SK-N-SH (cell line): ENCODE results near the gene OS9. TPM values are rescaled to one million over a fixed set of nuclear protein-coding genes. Genes with fewer than 3 reads are reported as not detected.

Experiments
- CTCF ChIA-PET: fragments of 300-600, 350-600 bp; formaldehyde crosslinking; extraction: SDS; loops from one replicate; lab custom pipeline; 2021; lab: Yijun Ruan, JAX
- POLR2A ChIA-PET: fragments of 350-600 bp; sonication (Branson Sonifier 250); formaldehyde crosslinking; extraction: SDS; loops from one replicate; lab custom pipeline; 2020; ENCODE audit warnings: antibody characterized with exemption, inconsistent platforms; lab: Yijun Ruan, JAX
- DNase-seq: peaks from one replicate; pipeline ENCODE4 v3.0.0; 2012
- H2AFZ ChIP-seq: fragments of 200-600 bp; sonication (generic); 2 replicates; pipeline ENCODE4 v1.8.1; 2016; ENCODE audit warnings: antibody characterized with exemption, mild to moderate bottlenecking, low read depth
- H3F3A ChIP-seq: fragments of 200-600 bp; sonication (generic); replicated peaks from 2 replicates; pipeline ENCODE3; 2016; ENCODE audit warnings: antibody characterized with exemption, mild to moderate bottlenecking; ENCODE audit not compliant: insufficient read depth
- H3K27ac ChIP-seq, 2 experiments: fragments of 200-500 bp in 1 of 2; fragments of 200-600 bp in 1 of 2; sonication (Bioruptor generic) in 1 of 2; sonication (generic), shearing (Covaris generic) in 1 of 2; 2 replicates each; pipeline versions ENCODE4 v1.5.1 to v1.6.1; 2014 to 2016; ENCODE audit warnings: low read depth in 2 of 2, inconsistent platforms in 1 of 2, low read length in 1 of 2, mild to moderate bottlenecking in 1 of 2, mixed read lengths in 1 of 2
- H3K27me3 ChIP-seq: fragments of 200-600 bp; sonication (generic), shearing (Covaris generic); 2 replicates; pipeline ENCODE4 v1.6.1; 2016; ENCODE audit warnings: mixed run types; ENCODE audit not compliant: insufficient read depth
- H3K36me3 ChIP-seq, 2 experiments: fragments of 200-500 bp in 1 of 2; fragments of 200-600 bp in 1 of 2; sonication (Bioruptor generic) in 1 of 2; sonication (generic) in 1 of 2; replicated peaks in 1 of 2; 2 replicates each; pipeline versions ENCODE3 to v1.5.1; 2014 to 2016; ENCODE audit warnings: low read length in 1 of 2, mild to moderate bottlenecking in 1 of 2; ENCODE audit not compliant: insufficient read depth in 2 of 2, control insufficient read depth in 1 of 2
- H3K4me1 ChIP-seq, 2 experiments: fragments of 200-500 bp in 1 of 2; fragments of 200-600 bp in 1 of 2; sonication (Bioruptor generic) in 1 of 2; sonication (generic), shearing (Covaris generic) in 1 of 2; 2 replicates each; pipeline versions ENCODE4 v1.5.1 to v1.6.1; 2014 to 2016; ENCODE audit warnings: low read depth in 1 of 2, low read length in 1 of 2, mixed run types in 1 of 2; ENCODE audit not compliant: insufficient read depth in 2 of 2, control insufficient read depth in 1 of 2
- H3K4me2 ChIP-seq: fragments of 200-600 bp; sonication (generic), shearing (Covaris generic); 2 replicates; pipeline ENCODE4 v1.6.1; 2017; ENCODE audit warnings: mixed run types
- H3K4me3 ChIP-seq, 2 experiments: fragments of 200-500 bp in 1 of 2; fragments of 200-600 bp in 1 of 2; sonication (Bioruptor generic) in 1 of 2; sonication (generic), shearing (Covaris generic) in 1 of 2; 2 replicates each; pipeline versions ENCODE4 v1.5.1 to v1.8.1; 2014 to 2016; ENCODE audit warnings: low read depth in 2 of 2, inconsistent platforms in 1 of 2, low read length in 1 of 2, mild to moderate bottlenecking in 1 of 2, mixed read lengths in 1 of 2, moderate library complexity in 1 of 2
- H3K79me2 ChIP-seq: fragments of 200-600 bp; sonication (generic); 2 replicates; pipeline ENCODE4 v1.8.1; 2017; ENCODE audit warnings: mild to moderate bottlenecking; ENCODE audit not compliant: insufficient read depth
- H3K9ac ChIP-seq: fragments of 200-600 bp; sonication (generic); 2 replicates; pipeline ENCODE4 v1.6.1; 2017; ENCODE audit warnings: mixed run types
- H3K9me2 ChIP-seq: fragments of 200-600 bp; sonication (generic); 2 replicates; pipeline ENCODE4 v1.6.1; 2017; ENCODE audit warnings: mixed run types
- H3K9me3 ChIP-seq: fragments of 200-600 bp; sonication (generic); 2 replicates; pipeline ENCODE4 v1.6.1; 2017; ENCODE audit warnings: mixed run types, mild to moderate bottlenecking, moderate library complexity
- H4K20me1 ChIP-seq: fragments of 200-600 bp; sonication (generic); 2 replicates; pipeline ENCODE4 v1.6.1; 2017; ENCODE audit warnings: mild to moderate bottlenecking, mixed run types; ENCODE audit not compliant: insufficient read depth
- EP300 ChIP-seq, 2 experiments: IDR thresholded peaks; 2 replicates each; pipeline versions ENCODE4 v1.4.0 to v1.6.1; 2012; ENCODE audit warnings: borderline replicate concordance in 1 of 2, low read depth in 1 of 2, low read length in 1 of 2
- EZH2phosphoT487 ChIP-seq: fragments of 200-600 bp; sonication (generic); IDR thresholded peaks from 2 replicates; pipeline ENCODE4 v1.6.1; 2017; ENCODE audit warnings: low read depth, mixed run types, mild to moderate bottlenecking, antibody characterized with exemption, moderate library complexity, borderline replicate concordance
- FOSL2 ChIP-seq: IDR thresholded peaks from 2 replicates; pipeline ENCODE4 v1.4.0; 2012; ENCODE audit warnings: low read depth, mild to moderate bottlenecking, moderate library complexity, borderline replicate concordance
- FOXM1 ChIP-seq: IDR thresholded peaks from 2 replicates; pipeline ENCODE4 v1.4.0; 2012; ENCODE audit warnings: low read depth, mild to moderate bottlenecking
- GABPA ChIP-seq: IDR thresholded peaks from 2 replicates; pipeline ENCODE4 v1.4.0; 2012; ENCODE audit warnings: low read depth, mild to moderate bottlenecking
- NFIC ChIP-seq: IDR thresholded peaks from 2 replicates; pipeline ENCODE4 v1.4.0; 2012; ENCODE audit warnings: borderline replicate concordance
- NRF1 ChIP-seq: IDR thresholded peaks from 2 replicates; pipeline ENCODE4 v1.6.1; 2012; ENCODE audit warnings: low read depth, mild to moderate bottlenecking, low read length
- YY1 ChIP-seq: IDR thresholded peaks from 2 replicates; pipeline ENCODE4 v1.4.0; 2012; ENCODE audit warnings: low read depth, mild to moderate bottlenecking
- WGBS: methylation state at CpG from one replicate; pipeline ENCODE4 v1.1.6; 2017; ENCODE audit warnings: low lambda C conversion rate; 5-methylcytosine and 5-hydroxymethylcytosine counted together
- polyA plus RNA-seq, 3 experiments: library from polyadenylated mRNA; depleted of rRNA; stranded (reverse); fragments of >200 nt; gene quantifications; 2 replicates each; pipeline ENCODE4 v1.2.3, GENCODE V29; 2012
- TF ChIP-seq, protein P1 (sequence below): fragments of 150-350 bp; IDR thresholded peaks from 2 replicates; pipeline ENCODE4 v1.6.1; 2017; ENCODE audit warnings: antibody characterized with exemption, low read length, low read depth, borderline replicate concordance
- TF ChIP-seq, protein P2 (sequence below): IDR thresholded peaks from 2 replicates; pipeline ENCODE4 v1.4.0; 2012; ENCODE audit warnings: low read depth
- TF ChIP-seq, protein P3 (sequence below): IDR thresholded peaks from 2 replicates; pipeline ENCODE4; 2012
- TF ChIP-seq, protein P4 (sequence below): fragments of 150-350 bp; IDR thresholded peaks from 2 replicates; pipeline ENCODE4 v1.6.1; 2016; ENCODE audit warnings: mild to moderate bottlenecking, low read depth, low read length

The OS9 gene
- polyA plus RNA-seq, 1 of the 3 experiments (the other 2 are of a cell fraction) = 280 TPM

DNA sequence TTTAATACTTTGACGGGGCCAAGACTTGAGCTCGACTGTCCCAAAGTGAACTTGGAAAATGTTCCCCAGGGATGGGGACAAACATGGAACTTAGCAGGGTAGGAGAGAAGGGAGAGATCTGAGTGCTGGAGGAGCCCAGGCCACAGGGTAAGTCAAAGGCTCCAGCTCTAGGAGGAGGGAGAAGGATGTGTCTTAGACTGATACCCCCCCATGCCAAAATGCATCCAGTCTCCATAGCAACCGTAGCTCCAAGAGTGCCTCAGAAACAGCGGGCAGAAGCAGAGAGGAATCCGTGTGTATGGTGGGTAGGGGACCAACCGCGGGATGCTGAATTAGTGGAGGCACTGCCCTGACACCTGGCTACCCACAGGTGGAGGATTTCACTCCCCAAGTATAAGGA is 45.5 kb downstream of the OS9 start (continued):
- TF ChIP-seq NRF1 = no peak
- TF ChIP-seq, protein P1, sequence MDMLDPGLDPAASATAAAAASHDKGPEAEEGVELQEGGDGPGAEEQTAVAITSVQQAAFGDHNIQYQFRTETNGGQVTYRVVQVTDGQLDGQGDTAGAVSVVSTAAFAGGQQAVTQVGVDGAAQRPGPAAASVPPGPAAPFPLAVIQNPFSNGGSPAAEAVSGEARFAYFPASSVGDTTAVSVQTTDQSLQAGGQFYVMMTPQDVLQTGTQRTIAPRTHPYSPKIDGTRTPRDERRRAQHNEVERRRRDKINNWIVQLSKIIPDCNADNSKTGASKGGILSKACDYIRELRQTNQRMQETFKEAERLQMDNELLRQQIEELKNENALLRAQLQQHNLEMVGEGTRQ = no peak
- TF ChIP-seq FOXM1 = no peak
- no peak for TF ChIP-seq EP300 (IDR thresholded peaks at IDR 0.05; ENCODE audit: borderline replicate concordance in 1 of 2, low read depth in 1 of 2, low read length in 1 of 2)

DNA sequence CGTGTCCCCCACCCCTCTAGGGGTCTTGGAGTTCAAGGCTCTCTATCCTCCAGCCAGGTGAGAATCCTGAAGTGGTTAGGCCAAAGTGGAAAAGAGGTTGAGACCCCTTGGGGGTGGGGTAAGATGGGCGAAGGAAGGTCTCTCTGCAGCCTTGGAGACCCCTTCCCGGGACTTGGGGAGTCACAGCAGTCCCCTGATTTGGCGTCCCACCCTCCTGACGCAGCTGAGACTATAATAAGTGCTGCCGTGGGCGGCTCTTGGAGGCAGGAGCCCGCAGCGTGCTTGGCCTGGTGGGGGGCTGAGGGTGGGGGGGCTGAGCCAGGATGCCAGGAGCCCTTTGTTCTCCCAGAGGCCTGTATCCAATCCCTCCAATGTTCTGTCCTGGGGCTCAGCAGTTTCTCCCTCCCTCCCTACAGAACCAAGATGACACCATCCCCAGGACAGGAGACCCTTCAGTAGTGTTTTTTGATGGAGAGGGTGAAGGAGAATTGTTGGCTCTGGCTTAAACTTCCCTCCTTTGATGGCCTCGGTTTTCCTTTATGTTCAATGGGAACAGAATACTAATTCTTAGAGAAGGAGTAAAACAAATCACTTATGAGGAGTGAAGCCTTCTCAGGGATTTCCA is 46.1 kb downstream of the OS9 start:
- Histone ChIP-seq H3K36me3 (no peaks in the 10 kb centered on the region), H3K4me1 (peaks cover 0 to 35% of the 10 kb centered on the region in 2 experiments; a peak in 2 of 4 replicates), H3K4me2 (no peak overlapping the region), H3K27ac (no peak overlapping the region), H3K9me3 (no peaks in the 10 kb centered on the region), H3K27me3 (no peaks in the 10 kb centered on the region), H3K79me2 (no peaks in the 10 kb centered on the region), H3K9ac (no peak overlapping the region), H2AFZ (no peak overlapping the region), H4K20me1 (no peaks in the 10 kb centered on the region), H3K4me3 (no peak overlapping the region), H3F3A (peaks cover 17% of the 10 kb centered on the region), H3K9me2 (no peaks in the 10 kb centered on the region)
- ChIA-PET POLR2A (no interaction called here), CTCF (interaction anchor here (0.7 to 7.1 kb wide), 6 partner anchors 8 to 157 kb away, joined by 3 to 133 read pairs (median 5); partner anchors contain the start of gene B4GALNT1)
- no peak for DNase-seq
- no peak for TF ChIP-seq GABPA
- TF ChIP-seq, protein P2, sequence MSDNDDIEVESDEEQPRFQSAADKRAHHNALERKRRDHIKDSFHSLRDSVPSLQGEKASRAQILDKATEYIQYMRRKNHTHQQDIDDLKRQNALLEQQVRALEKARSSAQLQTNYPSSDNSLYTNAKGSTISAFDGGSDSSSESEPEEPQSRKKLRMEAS = no peak
- TF ChIP-seq YY1 = no peak
- no peak for TF ChIP-seq EZH2phosphoT487
- TF ChIP-seq NFIC = no peak
- TF ChIP-seq, protein P3, sequence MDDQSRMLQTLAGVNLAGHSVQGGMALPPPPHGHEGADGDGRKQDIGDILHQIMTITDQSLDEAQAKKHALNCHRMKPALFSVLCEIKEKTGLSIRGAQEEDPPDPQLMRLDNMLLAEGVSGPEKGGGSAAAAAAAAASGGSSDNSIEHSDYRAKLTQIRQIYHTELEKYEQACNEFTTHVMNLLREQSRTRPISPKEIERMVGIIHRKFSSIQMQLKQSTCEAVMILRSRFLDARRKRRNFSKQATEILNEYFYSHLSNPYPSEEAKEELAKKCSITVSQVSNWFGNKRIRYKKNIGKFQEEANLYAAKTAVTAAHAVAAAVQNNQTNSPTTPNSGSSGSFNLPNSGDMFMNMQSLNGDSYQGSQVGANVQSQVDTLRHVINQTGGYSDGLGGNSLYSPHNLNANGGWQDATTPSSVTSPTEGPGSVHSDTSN = no peak
- TF ChIP-seq FOSL2 = no peak
- TF ChIP-seq, protein P4, sequence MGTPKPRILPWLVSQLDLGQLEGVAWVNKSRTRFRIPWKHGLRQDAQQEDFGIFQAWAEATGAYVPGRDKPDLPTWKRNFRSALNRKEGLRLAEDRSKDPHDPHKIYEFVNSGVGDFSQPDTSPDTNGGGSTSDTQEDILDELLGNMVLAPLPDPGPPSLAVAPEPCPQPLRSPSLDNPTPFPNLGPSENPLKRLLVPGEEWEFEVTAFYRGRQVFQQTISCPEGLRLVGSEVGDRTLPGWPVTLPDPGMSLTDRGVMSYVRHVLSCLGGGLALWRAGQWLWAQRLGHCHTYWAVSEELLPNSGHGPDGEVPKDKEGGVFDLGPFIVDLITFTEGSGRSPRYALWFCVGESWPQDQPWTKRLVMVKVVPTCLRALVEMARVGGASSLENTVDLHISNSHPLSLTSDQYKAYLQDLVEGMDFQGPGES = no peak
- 76% methylated on average over 7 of the region's 10 CpGs for whole genome bisulfite sequencing
